K562 (cell line): ENCODE measurements around the gene CENPC. TPM values are rescaled to one million over a fixed set of nuclear protein-coding genes. Genes with fewer than 3 reads are reported as not detected.

Experiments
- ATAC-seq: fragments of 200-7000 bp; cut with Tn5 transposase; 3 replicates; pipeline ENCODE4 v1.9.1; 2020; ENCODE audit warnings: moderate library complexity
- BruUV-seq: library from RNA; stranded (reverse); fragments of 400-500 nt; replicated peaks from 2 replicates; lab custom pipeline; 2021; lab: Mats Ljungman, UMichigan
- CTCF ChIA-PET: fragments of 300-600 bp; formaldehyde crosslinking; extraction: SDS; loops from one replicate; lab custom pipeline; 2021; ENCODE audit warnings: low intra/inter-chr PET ratio; lab: Yijun Ruan, JAX
- POLR2A ChIA-PET: fragments of 300-600, 350-650 bp; sonication (Branson Sonifier 250); formaldehyde crosslinking; extraction: SDS; loops from one replicate; lab custom pipeline; 2021; ENCODE audit warnings: antibody characterized with exemption, inconsistent platforms; lab: Yijun Ruan, JAX
- DNase-seq, 4 experiments: peaks; one replicate each; pipeline versions ENCODE4 v3.0.0 to v3.0.0-alpha.2; 2011 to 2018; ENCODE audit warnings: low spot score in 3 of 4, mixed read lengths in 3 of 4; ENCODE audit errors: extremely low read depth in 1 of 4
- FAIRE-seq: peaks from 2 replicates; lab custom pipeline; 2011; peaks lifted over from hg19 to GRCh38; lab: Jason Lieb, UNC
- H2AFZ ChIP-seq: 2 replicates; pipeline ENCODE4 v1.6.0; 2011; ENCODE audit warnings: low read depth, low read length, control low read depth, inconsistent platforms
- H3K27ac ChIP-seq: fragments of 200-600 bp; 3 replicates; pipeline ENCODE4 v1.8.0; 2011; ENCODE audit warnings: low read depth, mild to moderate bottlenecking, control low read depth, inconsistent platforms, low read length, moderate library complexity, mixed read lengths; ENCODE audit errors: extremely low read depth
- H3K27me3 ChIP-seq, 2 experiments: fragments of 300-600 bp in 1 of 2; 2 replicates in 1 of 2; 3 replicates in 1 of 2; pipeline versions ENCODE4 v1.6.0 to v1.8.0; 2011; ENCODE audit warnings: inconsistent platforms in 2 of 2, low read length in 2 of 2, mild to moderate bottlenecking in 1 of 2, mixed read lengths in 1 of 2, moderate library complexity in 1 of 2; ENCODE audit not compliant: control insufficient read depth in 2 of 2, insufficient read depth in 2 of 2
- H3K36me3 ChIP-seq: fragments of 300-600 bp; 3 replicates; pipeline ENCODE4 v1.8.0; 2011; ENCODE audit warnings: mild to moderate bottlenecking, low read length, inconsistent platforms; ENCODE audit not compliant: control insufficient read depth, insufficient read depth
- H3K4me1 ChIP-seq, 2 experiments: fragments of 200-600 bp in 1 of 2; replicated peaks in 1 of 2; 2 replicates in 1 of 2; 3 replicates in 1 of 2; pipeline versions ENCODE4 v1.5.1 to v1.8.0; 2011; ENCODE audit warnings: inconsistent platforms in 2 of 2, low read length in 2 of 2, mild to moderate bottlenecking in 1 of 2, mixed read lengths in 1 of 2, moderate library complexity in 1 of 2; ENCODE audit not compliant: control insufficient read depth in 2 of 2, insufficient read depth in 2 of 2
- H3K4me2 ChIP-seq: 2 replicates; pipeline ENCODE4 v1.6.1; 2011; ENCODE audit warnings: low read length, control low read depth, inconsistent platforms, mixed read lengths; ENCODE audit not compliant: insufficient read depth
- H3K4me3 ChIP-seq: fragments of 200-600 bp; sonication (generic), shearing (Covaris generic); 2 replicates; pipeline ENCODE4 v1.5.1; 2016; ENCODE audit warnings: control low read depth, inconsistent platforms
- H3K79me2 ChIP-seq: fragments of 200-600 bp; 3 replicates; pipeline ENCODE4 v1.8.0; 2011; ENCODE audit warnings: low read length, inconsistent platforms; ENCODE audit not compliant: control insufficient read depth, insufficient read depth
- H3K9ac ChIP-seq, 2 experiments: 2 replicates each; pipeline versions ENCODE4 v1.6.0 to v1.6.1; 2011; ENCODE audit warnings: low read depth in 2 of 2, low read length in 2 of 2, control low read depth in 1 of 2, inconsistent platforms in 1 of 2, mild to moderate bottlenecking in 1 of 2, mixed read lengths in 1 of 2; ENCODE audit not compliant: insufficient read depth in 1 of 2
- H3K9me1 ChIP-seq: one replicate; pipeline ENCODE4 v1.6.0; 2011; ENCODE audit warnings: inconsistent platforms, mild to moderate bottlenecking, low read length, moderate library complexity; ENCODE audit not compliant: control insufficient read depth, insufficient read depth
- H3K9me3 ChIP-seq: replicated peaks from 2 replicates; pipeline ENCODE4 v1.5.1; 2011; ENCODE audit warnings: low read depth, low read length, inconsistent platforms; ENCODE audit not compliant: control insufficient read depth, insufficient read depth
- H4K20me1 ChIP-seq: replicated peaks from 2 replicates; pipeline ENCODE4 v1.6.1; 2011; ENCODE audit warnings: low read length, inconsistent platforms, mixed read lengths; ENCODE audit not compliant: control insufficient read depth, insufficient read depth
- HLTF ChIP-seq: fragments of 450-650 bp; IDR thresholded peaks from 2 replicates; pipeline ENCODE4 v1.6.1; 2016
- JUN ChIP-seq, 2 experiments: sonication (generic) in 1 of 2; formaldehyde crosslinking in 1 of 2; IDR thresholded peaks; 2 replicates each; pipeline versions ENCODE4 v1.6.1 to v1.8.0; 2012 to 2022; ENCODE audit warnings: borderline replicate concordance in 2 of 2, mild to moderate bottlenecking in 2 of 2, improper control_type of control experiment in 1 of 2, low read depth in 1 of 2, low read length in 1 of 2, missing genetic modification reagents in 1 of 2
- MBD2 ChIP-seq: sonication (generic); IDR thresholded peaks from 2 replicates; pipeline ENCODE4 v1.6.1; 2016; ENCODE audit warnings: low read depth, borderline replicate concordance
- THRB ChIP-seq: fragments of 450-650 bp; formaldehyde crosslinking; conservative IDR thresholded peaks from 2 replicates; pipeline ENCODE4 v1.4.0; 2022; ENCODE audit warnings: mild to moderate bottlenecking, missing genetic modification characterization
- ZNF23 ChIP-seq: fragments of 250-450 bp; sonication (Bioruptor Pico); IDR thresholded peaks from 2 replicates; pipeline ENCODE4 v1.4.0; 2020; ENCODE audit warnings: mild to moderate bottlenecking
- ZNF311 ChIP-seq: fragments of 250-450 bp; sonication (Bioruptor Pico); IDR thresholded peaks from 2 replicates; pipeline ENCODE4 v1.4.0; 2020; ENCODE audit warnings: mild to moderate bottlenecking, moderate library complexity
- ZNF77 ChIP-seq: fragments of 250-450 bp; sonication (Bioruptor Pico); IDR thresholded peaks from 2 replicates; pipeline ENCODE4 v1.5.0; 2020
- in situ Hi-C: fragments of 300-500 bp; cut with MboI; formaldehyde crosslinking; loops from 4 replicates; pipeline ENCODE4 v1.15.0; 2018; ENCODE audit warnings: inconsistent platforms, mixed read lengths
- intact Hi-C: fragments of 100-400 bp; cut with micrococcal nuclease; formaldehyde crosslinking; loops from 2 replicates; pipeline ENCODE4 v1.14.2; 2022
- polyA plus RNA-seq, 8 experiments: library from polyadenylated mRNA; depleted of rRNA in 4 of 8; stranded (reverse) in 5 of 8; unstranded in 3 of 8; fragments of >200 nt; fragmentation: Nextera tagmentation in 2 of 8; fragmentation: Illumina TruSeq in 1 of 8; extraction: Ambion mirVana in 2 of 8; extraction: Trizol in 1 of 8; gene quantifications; 2 replicates each; pipeline versions ENCODE4 v1.2.1 to v1.2.3, GENCODE V29; 2011 to 2014; ENCODE audit warnings: inconsistent platforms in 1 of 8, missing spikeins in 1 of 8
- total RNA-seq, 7 experiments: library from RNA; depleted of rRNA in 6 of 7; stranded (reverse); fragments of >200 nt in 6 of 7; fragmentation: Illumina TruSeq in 2 of 7; extraction: Trizol in 2 of 7; gene quantifications; 2 replicates each; pipeline versions ENCODE4 v1.2.1 to v1.2.3, GENCODE V29; 2011 to 2021; ENCODE audit warnings: low replicate concordance in 1 of 7

Gene CENPC
- total and polyA plus RNA-seq, 9 of the 15 experiments (the other 6 are each of a cell fraction or from before 2014, with no cell fraction given), result 18.1 to 48.5 (median 30.8) TPM

- Histone ChIP-seq H4K20me1 (no peaks in the 10 kb centered on the region), H3K9me3 (peaks cover 11% of the 10 kb centered on the region; the same call in 1 of the 2 replicates), H3K36me3 (no peaks in the 10 kb centered on the region), H3K4me3 (no peak overlapping the region), H2AFZ (no peak overlapping the region), H3K79me2 (no peaks in the 10 kb centered on the region), H3K9ac (no peak overlapping the region), H3K27me3 (no peaks in the 10 kb centered on the region), H3K4me1 (peaks cover 9 to 23% of the 10 kb centered on the region in 2 experiments; a peak in 4 of 5 replicates), H3K27ac (no peak overlapping the region), H3K9me1 (no peaks in the 10 kb centered on the region), H3K4me2 (no peak overlapping the region)
- ChIA-PET CTCF (interaction anchor here (0.7 kb wide), 1 partner anchor 532 kb away, joined by 5 read pairs; no protein-coding TSS in a partner anchor), POLR2A (no interaction called here)
- no peak for FAIRE-seq
- intact Hi-C loops (no loop called here), in situ Hi-C loops (no loop called here)
- TF ChIP-seq ZNF23 (CRISPR knock-in tag) (no peak), HLTF (no peak), MBD2 (no peak), ZNF77 (CRISPR knock-in tag) (no peak), JUN (IDR thresholded peaks at IDR 0.05; ENCODE audit: borderline replicate concordance, low read depth, low read length) (no peak), JUN (CRISPR knock-in tag; IDR thresholded peaks at IDR 0.05; ENCODE audit: borderline replicate concordance) (no peak), THRB (no peak), ZNF311 (CRISPR knock-in tag) (no peak)
- no peak for ATAC-seq
- no peak for DNase-seq
- no TSS peak for BruUV-seq
Observed at GRCh38 chr4:67550451-67550850, 5.1 kb upstream of the CENPC start.
